ENCODE data around the gene ZSCAN20. TPM values are rescaled to one million over a fixed set of nuclear protein-coding genes. Genes with fewer than 3 reads are reported as not detected.

ZSCAN20 gene
- total and polyA plus RNA-seq, 2 of the 4 experiments (the other 2 are of a cell fraction): 2.1 to 11.1 TPM

GRCh38 chr1:33464552-33464951 lies 7.9 kb upstream of the ZSCAN20 start:
- WGBS, 2 experiments (ENCODE audit: extremely low coverage in 2 of 2, insufficient read length in 1 of 2): 93% methylated on average over 2 of the region's 3 CpGs; no CpG with 5 or more reads in 1 of the 2 experiments
- Histone ChIP-seq H3K79me1 (ENCODE audit: low read depth in 1 of 2, low read length in 2 of 2) (no peaks in the 10 kb centered on the region; a peak in 1 of 4 replicates), H4K20me1 (ENCODE audit: insufficient read depth, low read length) (peaks cover 2% of the 10 kb centered on the region; the same call in 1 of the 2 replicates), H3K9ac (ENCODE audit: low read depth, low read length) (no peak overlapping the region), H2BK120ac (ENCODE audit: low read depth, low read length) (no peak overlapping the region), H3K9me1 (ENCODE audit: insufficient read depth, low read length) (peaks cover 23% of the 10 kb centered on the region), H2AK9ac (replicated peaks; ENCODE audit: low read depth, low read length, poor library complexity) (no peak overlapping the region), H3K4me1 (ENCODE audit: control insufficient read depth, insufficient read depth, low read length) (peaks cover 14% of the 10 kb centered on the region), H2BK15ac (ENCODE audit: low read depth, low read length) (no peak overlapping the region), H3K56ac (ENCODE audit: extremely low read depth, insufficient read depth, low read length) (no peak overlapping the region), H3K4me2 (ENCODE audit: low read depth, low read length) (no peak overlapping the region), H3K9me3 (ENCODE audit: control insufficient read depth, insufficient read depth, low read length) (no peaks in the 10 kb centered on the region), H3K27ac (ENCODE audit: insufficient read depth, low read length) (no peak overlapping the region), H3K23ac (ENCODE audit: low read depth, low read length) (no peak overlapping the region), H2BK5ac (ENCODE audit: low read depth, low read length, poor library complexity, severe bottlenecking) (no peak overlapping the region), H4K91ac (ENCODE audit: insufficient read depth, low read depth, low read length) (no peak overlapping the region), H2AK5ac (ENCODE audit: low read depth, low read length) (no peak overlapping the region), H2AFZ (replicated peaks; ENCODE audit: low read length, poor library complexity) (no peak overlapping the region), H3K4me3 (ENCODE audit: insufficient read depth, low read depth, low read length) (no peak overlapping the region), H3K14ac (replicated peaks; ENCODE audit: low read depth, low read length) (no peak overlapping the region), H4K8ac (ENCODE audit: low read depth in 2 of 2, low read length in 2 of 2) (no peak overlapping the region), H3K4ac (ENCODE audit: low read depth, low read length) (no peak overlapping the region), H4K5ac (ENCODE audit: low read depth, low read length) (no peak overlapping the region), H3K36me3 (ENCODE audit: control insufficient read depth, insufficient read depth, low read length) (no peaks in the 10 kb centered on the region), H3K27me3 (ENCODE audit: control insufficient read depth, insufficient read depth, low read length) (no peaks in the 10 kb centered on the region), H2BK20ac (ENCODE audit: low read depth, low read length) (no peak overlapping the region), H3K18ac (ENCODE audit: low read depth, low read length) (no peak overlapping the region)
- no peak for ATAC-seq (ENCODE audit: low read depth)
- intact Hi-C loops (cut with micrococcal nuclease): no loop called here
- dilution Hi-C loops (cut with HindIII; ENCODE audit: low sequenced_read_pairs, unreplicated experiment): no loop called here
- no TSS peak for BruUV-seq (replicated peaks)
- no peak for TF ChIP-seq RAD21 (IDR thresholded peaks at IDR 0.05; ENCODE audit: low read length)
- no peak for TF ChIP-seq MAZ (IDR thresholded peaks at IDR 0.05; ENCODE audit: borderline replicate concordance, low read depth, low read length)
- TF ChIP-seq MAFK (IDR thresholded peaks at IDR 0.05; ENCODE audit: low read depth, low read length): no peak
- TF ChIP-seq CTCF (conservative IDR thresholded peaks at IDR 0.05; ENCODE audit: low read depth, low read length): no peak
- TF ChIP-seq MXI1 (IDR thresholded peaks at IDR 0.05; ENCODE audit: borderline replicate concordance, low read depth, low read length): no peak
- TF ChIP-seq SMC3 (IDR thresholded peaks at IDR 0.05; ENCODE audit: low read depth, low read length): no peak
- no peak for TF ChIP-seq CHD1 (IDR thresholded peaks at IDR 0.05; ENCODE audit: low read depth, low read length)
- no peak for TF ChIP-seq CEBPB (IDR thresholded peaks at IDR 0.05; ENCODE audit: low read depth, low read length)
- no peak for TF ChIP-seq RCOR1 (IDR thresholded peaks at IDR 0.05; ENCODE audit: insufficient replicate concordance, low read length)
- no peak for TF ChIP-seq BHLHE40 (IDR thresholded peaks at IDR 0.05; ENCODE audit: low read depth, low read length)
- no peak for TF ChIP-seq RFX5 (IDR thresholded peaks at IDR 0.05; ENCODE audit: low read depth, low read length)
- no peak for TF ChIP-seq POLR2A (IDR thresholded peaks at IDR 0.05; ENCODE audit: low read depth, low read length)
- TF ChIP-seq NFE2L2 (IDR thresholded peaks at IDR 0.05; ENCODE audit: low read depth, low read length): no peak
- TF ChIP-seq ELK1 (IDR thresholded peaks at IDR 0.05; ENCODE audit: borderline replicate concordance, low read depth, low read length): no peak
- no peak for TF ChIP-seq FOS (IDR thresholded peaks at IDR 0.05; ENCODE audit: low read depth, low read length)
- no peak for TF ChIP-seq USF2 (IDR thresholded peaks at IDR 0.05; ENCODE audit: low read depth, low read length)
- ChIA-PET CTCF (interaction anchor here (0.7 kb wide), 1 partner anchor 368 kb away, joined by 6 read pairs; no protein-coding TSS in a partner anchor), POLR2A (ENCODE audit: unreplicated experiment) (no interaction called here)
- in situ Hi-C loops (cut with MboI; ENCODE audit: low sequenced_read_pairs): loop anchor here (10.0 kb wide), 2 partner anchors 330 to 370 kb away; no protein-coding TSS in a partner anchor
- no peak for DNase-seq

Measured in IMR-90 (cell line).